Smooth muscle cell (in vitro differentiated cells): Measurements from ENCODE around the gene LOXL4. TPM values are rescaled to one million over a fixed set of nuclear protein-coding genes. Genes with fewer than 3 reads are reported as not detected.
"Not testable (repeated sequence)": the region's sequence is repeated elsewhere in the genome, so short reads cannot be mapped to it uniquely, and the experiment has no call there.

ENCODE experiments used
- DNase-seq: peaks from one replicate; lab custom pipeline; 2025; ENCODE audit not compliant: unreplicated experiment; lab: John Stamatoyannopoulos, UW
- H2AFZ ChIP-seq: fragments of 200-600 bp; sonication (generic); 2 replicates; pipeline ENCODE4 v1.6.0; 2016; ENCODE audit warnings: antibody characterized with exemption, low read depth, mild to moderate bottlenecking
- H3F3A ChIP-seq: fragments of 200-600 bp; sonication (generic); 2 replicates; pipeline ENCODE4 v1.6.0; 2017; ENCODE audit warnings: antibody characterized with exemption, low read depth
- H3K27ac ChIP-seq: fragments of 200-600 bp; sonication (generic); 2 replicates; pipeline ENCODE4 v1.5.1; 2016; ENCODE audit warnings: low read depth, mild to moderate bottlenecking
- H3K27me3 ChIP-seq: fragments of 200-600 bp; sonication (generic); 2 replicates; pipeline ENCODE4 v1.6.1; 2016; ENCODE audit warnings: low read depth, mild to moderate bottlenecking
- H3K36me3 ChIP-seq: fragments of 200-600 bp; sonication (generic); 2 replicates; pipeline ENCODE4 v1.5.1; 2016; ENCODE audit warnings: low read depth
- H3K4me1 ChIP-seq: fragments of 200-600 bp; sonication (generic); 2 replicates; pipeline ENCODE4 v1.5.1; 2016; ENCODE audit warnings: low read depth
- H3K4me2 ChIP-seq: fragments of 200-600 bp; sonication (generic); 2 replicates; pipeline ENCODE4 v1.6.0; 2016; ENCODE audit warnings: mild to moderate bottlenecking
- H3K4me3 ChIP-seq: fragments of 200-600 bp; sonication (generic); 2 replicates; pipeline ENCODE4 v1.5.1; 2016; ENCODE audit warnings: mild to moderate bottlenecking
- H3K79me2 ChIP-seq: fragments of 200-600 bp; sonication (generic); 2 replicates; pipeline ENCODE4 v1.6.0; 2016; ENCODE audit warnings: low read depth, mild to moderate bottlenecking
- H3K9ac ChIP-seq: fragments of 200-600 bp; sonication (generic); 2 replicates; pipeline ENCODE4 v1.6.0; 2016; ENCODE audit warnings: low read depth
- H3K9me3 ChIP-seq: fragments of 200-600 bp; sonication (generic); replicated peaks from 2 replicates; pipeline ENCODE4 v1.5.1; 2016; ENCODE audit warnings: low read depth
- H4K20me1 ChIP-seq: fragments of 200-600 bp; sonication (generic); 2 replicates; pipeline ENCODE4 v1.6.0; 2016; ENCODE audit warnings: low read depth
- CTCF ChIP-seq: fragments of 200-600 bp; sonication (generic); IDR thresholded peaks from 2 replicates; pipeline ENCODE4 v1.5.1; 2017; ENCODE audit warnings: borderline replicate concordance, mild to moderate bottlenecking, antibody characterized with exemption; ENCODE audit not compliant: insufficient read depth, poor library complexity, severe bottlenecking
- WGBS: methylation state at CpG from one replicate; pipeline ENCODE4 v1.1.7; 2016; ENCODE audit warnings: low lambda C conversion rate; 5-methylcytosine and 5-hydroxymethylcytosine counted together
- polyA plus RNA-seq: library from polyadenylated mRNA; unstranded; fragments of >200 nt; fragmentation: Nextera tagmentation; extraction: Ambion mirVana; gene quantifications from 2 replicates; pipeline ENCODE4 v1.2.1, GENCODE V29; 2016
- total RNA-seq: library from RNA; depleted of rRNA; stranded (reverse); fragments of >200 nt; gene quantifications from 2 replicates; pipeline ENCODE4 v1.2.3, GENCODE V29; 2014

The LOXL4 gene
- total and polyA plus RNA-seq, 2 experiments from 2014 or later, result 19.8 to 60.2 TPM

- Histone ChIP-seq H4K20me1 (peaks cover 4% of the 10 kb centered on the region), H3K36me3 (no peaks in the 10 kb centered on the region), H3K9me3 (no peaks in the 10 kb centered on the region), H3K27me3 (no peaks in the 10 kb centered on the region), H3K4me2 (no peak overlapping the region), H3F3A (no peaks in the 10 kb centered on the region), H3K27ac (no peak overlapping the region), H2AFZ (no peak overlapping the region), H3K4me1 (no peaks in the 10 kb centered on the region), H3K9ac (no peak overlapping the region), H3K4me3 (no peak overlapping the region), H3K79me2 (no peaks in the 10 kb centered on the region)
- 93% methylated on average over 5 of the region's 5 CpGs for WGBS
- no peak for TF ChIP-seq CTCF
- DNase-seq, result no peak
Observed at GRCh38 chr10:98236862-98237261, 31.1 kb downstream of the LOXL4 start.

GRCh38 chr10:98235846-98236245 is 32.1 kb downstream of the LOXL4 start:
- H2AFZ ChIP-seq, result no peak overlapping the region
- H3K27me3 ChIP-seq, result no peaks in the 10 kb centered on the region
- no peak overlapping the region for H3K4me3 ChIP-seq
- no peak overlapping the region for H3K4me2 ChIP-seq
- no peak overlapping the region for H3K27ac ChIP-seq
- no peaks in the 10 kb centered on the region for H3K36me3 ChIP-seq
- H3K4me1 ChIP-seq, result no peaks in the 10 kb centered on the region
- DNase-seq, result no peak
- H3K79me2 ChIP-seq, result peaks cover 6% of the 10 kb centered on the region
- 79% methylated on average over 5 of the region's 5 CpGs for WGBS
- H3K9ac ChIP-seq, result no peak overlapping the region
- peaks cover 13% of the 10 kb centered on the region for H4K20me1 ChIP-seq
- no peaks in the 10 kb centered on the region for H3F3A ChIP-seq
- TF ChIP-seq CTCF, result no peak
- H3K9me3 ChIP-seq, result no peaks in the 10 kb centered on the region

GRCh38 chr10:98231417-98231816 is 36.6 kb downstream of the LOXL4 start:
- 97% methylated on average over 4 of the region's 4 CpGs for WGBS
- no peak overlapping the region for H3K4me3 ChIP-seq

GRCh38 chr10:98228266-98228665 is 39.7 kb downstream of the LOXL4 start:
- Histone ChIP-seq H4K20me1 (peaks cover 38% of the 10 kb centered on the region), H3K79me2 (peaks cover 24% of the 10 kb centered on the region)
- H2AFZ ChIP-seq, H3K4me3 ChIP-seq, H3K9me3 ChIP-seq, DNase-seq, H3K4me1 ChIP-seq, H3K4me2 ChIP-seq, H3K36me3 ChIP-seq, H3K27me3 ChIP-seq, H3K9ac ChIP-seq, H3F3A ChIP-seq, H3K27ac ChIP-seq: not testable (repeated sequence)
- WGBS, result 100% methylated on average over 1 of the region's 1 CpG

More at GRCh38 chr10:98231417-98231816, 36.6 kb downstream of the LOXL4 start:
- Histone ChIP-seq H3K9me3 (no peaks in the 10 kb centered on the region), H3K27ac (no peak overlapping the region), H3K4me1 (no peaks in the 10 kb centered on the region), H2AFZ (no peak overlapping the region), H3K27me3 (no peaks in the 10 kb centered on the region), H3K36me3 (no peaks in the 10 kb centered on the region), H3F3A (no peaks in the 10 kb centered on the region), H3K79me2 (peaks cover 8% of the 10 kb centered on the region), H3K9ac (no peak overlapping the region), H3K4me2 (no peak overlapping the region), H4K20me1 (peaks cover 16% of the 10 kb centered on the region)
- DNase-seq, result no peak
- TF ChIP-seq CTCF, result no peak

GRCh38 chr10:98227713-98228112 is 40.3 kb downstream of the LOXL4 start:
- not testable (repeated sequence) for H3K27me3 ChIP-seq, H3K4me1 ChIP-seq, DNase-seq, H3K4me2 ChIP-seq, H3K9me3 ChIP-seq, H3K9ac ChIP-seq, H3F3A ChIP-seq, H2AFZ ChIP-seq, H3K27ac ChIP-seq, H3K4me3 ChIP-seq, H3K36me3 ChIP-seq
- Histone ChIP-seq H3K79me2 (peaks cover 24% of the 10 kb centered on the region), H4K20me1 (peaks cover 39% of the 10 kb centered on the region)
- 99% methylated on average over 3 of the region's 3 CpGs for WGBS
